Activated T-cell treated with anti-CD3 and anti-CD28 coated beads, Interleukin-2, amount 50 U/mL, for 72 hours (primary cell): ENCODE results near the gene COLEC11. TPM values are rescaled to one million over a fixed set of nuclear protein-coding genes. Genes with fewer than 3 reads are reported as not detected.

ENCODE experiments used
- ATAC-seq, 2 donors: fragments of 150-1000 bp; cut with Tn5 transposase; replicated peaks in 1 of 2; 2 replicates each; pipeline ENCODE4 v1.10.0; 2021; ENCODE audit warnings: moderate library complexity in 2 of 2, mild to moderate bottlenecking in 1 of 2
- DNase-seq, 2 donors: peaks; one replicate each; pipeline ENCODE4 v3.0.0; 2021 to 2022; ENCODE audit warnings: mixed read lengths in 1 of 2
- H3K27ac Mint-ChIP-seq: one replicate; pipeline ENCODE4 v1.8.0; 2022; ENCODE audit warnings: mild to moderate bottlenecking, moderate library complexity, mixed read lengths
- H3K27me3 Mint-ChIP-seq: one replicate; pipeline ENCODE4 v1.8.0; 2022; ENCODE audit warnings: low read depth, mixed read lengths
- H3K36me3 Mint-ChIP-seq, 2 donors: one replicate each; pipeline ENCODE4 v1.8.0; 2022; ENCODE audit warnings: mixed read lengths in 2 of 2, mild to moderate bottlenecking in 1 of 2; ENCODE audit not compliant: insufficient read depth in 2 of 2
- H3K4me1 Mint-ChIP-seq: one replicate; pipeline ENCODE4 v1.8.0; 2022; ENCODE audit warnings: low read depth, mixed read lengths
- H3K4me3 Mint-ChIP-seq, 2 donors: one replicate each; pipeline ENCODE4 v1.8.0; 2022; ENCODE audit warnings: mild to moderate bottlenecking in 2 of 2, mixed read lengths in 2 of 2, moderate library complexity in 2 of 2
- H3K9me3 Mint-ChIP-seq, 2 donors: one replicate each; pipeline ENCODE4 v1.8.0; 2022; ENCODE audit warnings: mixed read lengths in 2 of 2
- total RNA-seq, 2 donors: library from RNA; stranded (reverse); gene quantifications; one replicate each; pipeline ENCODE4 v1.2.3, GENCODE V29; 2022

The COLEC11 gene
- total RNA-seq, 2 donors from 2014 or later: 0.21 to 0.41 TPM

DNA sequence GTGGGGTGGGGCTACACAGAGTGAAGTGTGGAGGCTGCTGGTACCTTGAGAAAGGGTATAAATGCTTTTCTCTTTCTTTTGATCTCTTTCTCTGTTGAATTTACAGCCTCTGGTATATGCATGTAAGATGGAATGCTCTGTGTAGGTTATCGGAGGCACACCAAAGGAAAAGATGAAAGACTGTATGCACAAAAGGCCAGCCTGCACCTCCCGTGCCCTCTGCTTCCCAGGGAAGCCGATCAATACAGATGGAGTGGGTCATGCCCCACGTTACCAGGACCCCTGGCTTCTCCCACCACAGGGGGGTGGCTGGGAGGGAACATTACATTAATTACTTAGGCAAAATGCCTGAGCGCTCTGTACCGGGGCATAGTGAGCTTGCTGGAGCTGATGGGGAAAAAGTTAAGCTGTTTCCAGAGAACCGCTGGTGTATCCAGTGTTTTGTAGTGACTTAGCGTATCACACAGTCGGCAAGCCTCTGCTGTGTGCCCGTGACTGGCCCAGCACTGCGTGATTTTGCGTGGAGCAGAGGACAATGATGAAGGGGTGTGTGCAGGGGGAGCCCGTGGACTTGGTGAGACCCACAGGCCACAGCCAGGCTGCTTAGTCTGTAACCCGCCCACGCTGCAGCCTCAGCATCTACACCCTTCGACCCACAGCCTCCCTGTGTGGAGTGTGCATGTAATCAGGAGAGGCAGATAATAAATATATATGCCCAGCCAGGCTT is 71.1 kb downstream of the COLEC11 start:
- peaks cover 23% of the 10 kb centered on the region for H3K27me3 Mint-ChIP-seq
- H3K36me3 Mint-ChIP-seq: no peaks in the 10 kb centered on the region
- peaks cover 0 to 2% of the 10 kb centered on the region in 2 donors for H3K9me3 Mint-ChIP-seq
- ATAC-seq (no peak), DNase-seq (no peak)
- no peaks in the 10 kb centered on the region for H3K4me1 Mint-ChIP-seq
- no peak overlapping the region for H3K4me3 Mint-ChIP-seq
- H3K27ac Mint-ChIP-seq: no peak overlapping the region

DNA sequence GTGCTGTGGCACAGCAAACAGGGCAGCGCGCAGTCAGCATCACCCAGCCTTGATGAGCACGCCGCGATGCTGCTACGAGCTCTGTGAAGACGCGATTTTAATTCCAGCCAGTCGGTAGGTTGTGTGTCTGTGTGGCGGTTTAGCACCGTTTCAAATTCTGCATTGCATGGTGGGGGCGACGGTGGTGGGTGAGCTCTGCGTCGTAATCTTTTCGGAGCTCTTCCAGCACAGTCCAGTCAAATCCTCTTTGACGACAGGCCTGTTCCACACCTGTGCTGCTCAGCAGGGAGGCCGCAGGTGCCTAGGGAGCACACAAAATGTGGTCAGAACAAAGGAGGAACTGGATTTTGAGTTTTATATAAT is 71.7 kb downstream of the COLEC11 start:
- Mint-ChIP-seq H3K9me3 (peaks cover 0 to 2% of the 10 kb centered on the region in 2 donors), H3K4me3 (no peak overlapping the region), H3K36me3 (no peaks in the 10 kb centered on the region), H3K4me1 (no peaks in the 10 kb centered on the region), H3K27me3 (peaks cover 23% of the 10 kb centered on the region), H3K27ac (no peak overlapping the region)
- no peak for DNase-seq
- ATAC-seq: no peak

DNA sequence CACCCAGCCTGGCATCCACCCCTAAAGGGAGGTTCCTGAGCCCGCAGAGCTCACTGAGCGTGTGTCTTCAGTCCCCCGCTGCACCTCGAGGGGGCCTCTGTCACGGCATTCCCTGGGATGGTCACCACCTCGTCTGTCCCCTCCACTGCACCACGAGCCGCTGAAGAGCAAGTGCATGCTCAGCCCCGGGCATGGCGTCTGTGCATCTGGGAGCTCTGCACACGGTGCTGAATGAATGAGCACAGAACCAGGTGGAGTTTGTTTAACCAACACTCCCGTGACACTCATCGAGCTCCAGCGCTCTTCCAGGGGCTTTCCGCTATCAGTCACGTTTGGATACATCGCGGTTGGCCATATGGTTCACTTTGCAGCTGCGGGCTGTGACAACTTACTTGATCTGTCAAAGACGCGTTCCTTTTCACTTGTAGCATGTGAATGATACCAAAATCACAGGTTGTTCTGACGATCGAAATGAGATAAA is 72.3 kb downstream of the COLEC11 start:
- ATAC-seq: no peak
- H3K9me3 Mint-ChIP-seq: peaks cover 0 to 2% of the 10 kb centered on the region in 2 donors
- no peak overlapping the region for H3K27ac Mint-ChIP-seq
- H3K4me1 Mint-ChIP-seq: no peaks in the 10 kb centered on the region
- no peak for DNase-seq
- H3K4me3 Mint-ChIP-seq: no peak overlapping the region
- H3K36me3 Mint-ChIP-seq: no peaks in the 10 kb centered on the region
- H3K27me3 Mint-ChIP-seq: peaks cover 23% of the 10 kb centered on the region

DNA sequence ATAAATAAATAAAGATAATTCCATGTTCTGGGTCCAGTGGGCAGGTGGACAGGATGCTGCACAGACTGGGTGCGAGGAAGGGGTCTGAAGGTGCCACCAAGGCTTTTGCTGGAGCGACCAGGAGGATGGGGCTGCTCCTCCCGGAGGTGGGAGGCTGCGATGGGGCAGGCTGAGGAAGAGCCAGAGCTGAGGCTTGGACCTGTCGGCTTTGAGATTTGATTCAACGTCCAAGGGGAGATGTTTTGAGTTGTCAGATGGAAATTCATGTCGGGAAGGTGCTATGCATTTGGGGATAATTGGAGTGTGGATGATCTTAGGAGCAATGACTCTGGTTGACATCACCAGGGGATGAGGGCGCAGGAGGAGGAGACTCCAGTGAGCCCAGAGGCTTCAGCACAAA is 74.7 kb downstream of the COLEC11 start:
- H3K4me3 Mint-ChIP-seq: no peak overlapping the region

DNA sequence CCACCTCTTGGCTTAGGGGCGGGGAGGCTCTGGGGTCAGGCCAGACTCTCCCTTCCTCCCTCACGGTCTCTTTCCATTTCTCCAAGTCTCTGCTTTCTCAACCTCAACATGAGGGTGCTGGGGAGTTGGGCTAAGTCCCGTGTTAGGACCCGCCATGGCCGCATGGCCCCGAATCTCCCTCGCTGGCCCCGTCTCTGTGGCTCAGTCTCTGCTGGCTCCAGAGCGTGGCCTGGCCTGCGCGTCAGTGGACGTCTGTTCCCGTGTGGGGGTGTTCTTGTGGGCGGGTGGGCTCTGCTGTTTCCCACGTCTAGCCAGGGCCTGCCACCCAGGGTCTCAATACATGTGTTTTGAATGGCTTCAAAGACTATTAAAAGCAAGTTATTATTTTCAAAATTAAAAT is 75.5 kb downstream of the COLEC11 start:
- Mint-ChIP-seq H3K4me1 (no peaks in the 10 kb centered on the region), H3K27me3 (peaks cover 24% of the 10 kb centered on the region), H3K4me3 (no peak overlapping the region), H3K36me3 (no peaks in the 10 kb centered on the region), H3K27ac (no peak overlapping the region), H3K9me3 (peaks cover 0 to 2% of the 10 kb centered on the region in 2 donors)
- DNase-seq: no peak
- ATAC-seq: no peak

More for the DNA sequence above, 74.7 kb downstream of the COLEC11 start:
- Mint-ChIP-seq H3K4me1 (no peaks in the 10 kb centered on the region), H3K27ac (no peak overlapping the region), H3K9me3 (peaks cover 0 to 2% of the 10 kb centered on the region in 2 donors), H3K36me3 (no peaks in the 10 kb centered on the region), H3K27me3 (peaks cover 20% of the 10 kb centered on the region)
- no peak for ATAC-seq
- no peak for DNase-seq

DNA sequence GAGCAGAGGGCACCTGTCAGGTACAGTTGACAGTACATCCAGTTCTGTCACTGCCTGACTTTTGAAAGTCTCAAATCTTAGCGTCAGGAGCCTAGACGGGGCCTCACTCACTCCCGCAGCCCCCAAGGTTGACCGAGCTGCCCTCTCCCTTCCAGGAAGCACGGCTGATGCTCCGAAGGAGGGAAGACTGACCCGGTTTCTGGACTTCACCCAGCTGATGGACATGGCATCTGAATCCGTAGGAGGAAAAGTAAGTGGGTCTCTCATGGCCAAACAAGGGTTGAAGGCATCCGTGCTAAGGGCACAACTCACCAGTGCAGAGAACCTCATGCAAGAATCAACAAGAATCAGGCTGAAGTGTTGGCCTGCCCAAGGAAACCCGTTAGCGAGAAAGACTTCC is 76.0 kb downstream of the COLEC11 start:
- H3K36me3 Mint-ChIP-seq: no peaks in the 10 kb centered on the region
- no peak for ATAC-seq
- DNase-seq: no peak
- H3K4me3 Mint-ChIP-seq: no peak overlapping the region
- peaks cover 19% of the 10 kb centered on the region for H3K27me3 Mint-ChIP-seq
- no peak overlapping the region for H3K27ac Mint-ChIP-seq
- no peaks in the 10 kb centered on the region for H3K4me1 Mint-ChIP-seq
- no peaks in the 10 kb centered on the region for H3K9me3 Mint-ChIP-seq

DNA sequence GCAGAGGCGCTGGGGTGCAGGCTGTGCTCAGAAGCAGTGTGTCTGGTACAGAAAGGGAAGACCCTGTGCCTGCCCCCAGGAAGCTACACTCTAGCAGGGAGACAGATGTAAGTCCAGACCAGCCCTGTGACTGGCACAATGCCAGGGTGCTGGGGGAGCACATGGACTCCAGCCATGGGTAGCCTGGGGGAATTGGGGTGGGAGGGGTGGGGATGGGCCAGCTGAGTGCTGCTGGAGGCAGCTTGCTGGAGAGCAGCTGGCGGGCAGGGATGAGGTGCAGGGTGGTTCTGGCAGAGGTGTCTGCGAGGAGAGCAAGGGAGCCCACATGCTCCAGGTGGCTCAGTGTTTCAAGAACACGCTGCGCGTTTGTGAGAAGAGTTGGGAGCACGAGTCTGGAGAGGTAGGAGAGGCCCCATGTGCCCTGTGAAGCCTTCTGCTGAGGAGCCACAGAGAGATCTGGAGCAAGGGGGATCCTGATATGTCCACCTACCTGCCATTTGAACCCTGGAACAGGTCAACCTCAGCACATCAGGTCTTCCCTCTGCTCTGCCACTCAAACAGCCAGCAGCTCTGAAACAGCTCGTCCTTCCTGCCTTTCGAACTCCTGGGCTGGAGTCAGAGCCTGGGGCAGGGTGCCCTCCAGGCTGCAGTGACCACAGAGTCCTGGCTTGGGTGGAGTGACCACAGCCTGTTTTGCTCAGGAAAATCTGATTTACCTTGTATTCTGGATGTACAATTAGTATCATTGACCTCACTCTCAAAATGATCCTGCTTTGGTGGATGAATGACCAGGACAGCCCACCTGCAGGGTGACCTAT is 78.2 kb downstream of the COLEC11 start:
- Mint-ChIP-seq H3K27ac (no peak overlapping the region), H3K36me3 (no peaks in the 10 kb centered on the region), H3K4me1 (no peaks in the 10 kb centered on the region), H3K4me3 (no peak overlapping the region), H3K27me3 (peaks cover 17% of the 10 kb centered on the region), H3K9me3 (no peaks in the 10 kb centered on the region)
- ATAC-seq: no peak
- no peak for DNase-seq

DNA sequence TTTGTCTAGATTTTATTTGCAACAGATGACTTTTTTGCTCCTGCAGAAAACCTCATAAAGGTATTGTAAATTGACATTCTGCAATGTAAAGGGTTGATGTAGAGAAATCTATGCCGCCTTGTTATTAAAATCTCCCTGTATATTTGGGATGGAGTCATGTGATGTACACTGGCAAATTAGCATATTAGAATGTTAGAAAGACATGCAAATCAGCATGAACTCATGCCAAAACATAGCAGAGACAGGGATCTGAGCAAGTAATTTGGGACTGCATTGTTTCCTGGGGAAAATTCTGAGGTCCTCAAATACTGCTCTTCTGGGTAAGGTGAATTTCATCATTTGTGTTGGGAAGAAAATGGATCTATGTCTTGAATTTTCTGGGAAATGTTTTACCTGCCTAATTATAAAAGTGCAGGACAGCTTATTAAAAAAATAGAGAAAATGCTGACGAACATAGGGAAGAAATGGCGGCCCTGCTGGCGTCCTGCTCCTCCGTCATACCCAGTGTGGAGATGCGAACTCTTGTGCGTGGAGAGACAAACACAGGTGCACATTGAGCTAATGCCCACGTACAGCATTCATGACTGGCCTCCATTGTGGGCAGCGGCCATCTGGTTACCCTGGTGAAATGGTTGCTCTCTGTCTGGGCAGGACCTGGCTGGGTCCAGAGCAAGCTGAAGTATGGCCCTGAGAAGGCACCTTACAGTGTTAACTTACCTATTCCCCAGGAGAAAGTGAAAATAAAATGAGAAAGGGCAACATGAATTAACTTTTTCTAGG is 79.3 kb downstream of the COLEC11 start:
- no peaks in the 10 kb centered on the region for H3K4me1 Mint-ChIP-seq
- H3K4me3 Mint-ChIP-seq: no peak overlapping the region
- H3K9me3 Mint-ChIP-seq: no peaks in the 10 kb centered on the region
- no peak overlapping the region for H3K27ac Mint-ChIP-seq
- DNase-seq: no peak
- no peak for ATAC-seq
- H3K27me3 Mint-ChIP-seq: peaks cover 17% of the 10 kb centered on the region
- H3K36me3 Mint-ChIP-seq: no peaks in the 10 kb centered on the region

DNA sequence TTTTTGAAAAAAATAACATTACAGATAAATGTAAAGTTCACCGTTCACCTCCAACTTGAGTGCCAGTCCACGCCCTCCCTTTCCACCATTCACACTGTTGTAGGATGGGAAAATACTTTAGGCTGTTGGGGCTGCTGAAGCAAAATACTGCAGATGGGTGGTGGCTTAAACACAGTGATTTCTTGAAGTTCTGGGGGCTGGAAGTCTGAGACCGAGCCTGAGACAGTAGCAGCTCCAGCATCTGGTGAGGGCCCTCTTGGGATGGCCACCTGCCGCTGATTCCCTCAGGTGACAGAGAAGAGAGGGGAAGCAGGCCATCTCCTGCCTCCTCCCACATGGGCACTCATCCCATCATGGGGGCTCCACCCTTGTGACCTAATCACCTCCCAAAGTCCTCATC is 80.8 kb downstream of the COLEC11 start:
- no peaks in the 10 kb centered on the region for H3K9me3 Mint-ChIP-seq
- H3K4me1 Mint-ChIP-seq: no peaks in the 10 kb centered on the region
- no peaks in the 10 kb centered on the region for H3K36me3 Mint-ChIP-seq
- no peak overlapping the region for H3K27ac Mint-ChIP-seq
- no peak for DNase-seq
- H3K27me3 Mint-ChIP-seq: peaks cover 17% of the 10 kb centered on the region
- no peak for ATAC-seq
- no peak overlapping the region for H3K4me3 Mint-ChIP-seq

DNA sequence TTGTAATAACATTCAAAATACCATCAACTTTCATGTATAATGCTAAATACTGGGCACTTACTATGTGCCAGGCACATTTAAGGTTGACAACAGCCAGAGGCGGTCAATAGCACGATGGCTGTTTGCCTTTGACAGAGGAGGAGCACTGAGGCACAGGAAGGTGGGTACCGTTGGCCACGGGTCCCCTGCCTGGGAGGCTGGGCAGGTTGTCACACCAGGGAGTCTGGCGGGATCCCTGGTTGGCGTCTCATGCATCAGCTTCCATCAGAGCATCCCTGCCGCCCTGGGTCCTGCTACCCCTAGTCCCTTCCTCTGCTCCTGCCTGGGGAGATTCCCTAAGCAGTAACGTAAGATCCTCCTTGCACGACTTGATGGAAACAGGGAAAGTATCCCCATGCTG is 82.5 kb downstream of the COLEC11 start:
- ATAC-seq (no peak), DNase-seq (no peak)
- Mint-ChIP-seq H3K4me3 (no peak overlapping the region), H3K9me3 (no peaks in the 10 kb centered on the region), H3K27ac (no peak overlapping the region), H3K27me3 (peaks cover 17% of the 10 kb centered on the region), H3K36me3 (no peaks in the 10 kb centered on the region), H3K4me1 (no peaks in the 10 kb centered on the region)

DNA sequence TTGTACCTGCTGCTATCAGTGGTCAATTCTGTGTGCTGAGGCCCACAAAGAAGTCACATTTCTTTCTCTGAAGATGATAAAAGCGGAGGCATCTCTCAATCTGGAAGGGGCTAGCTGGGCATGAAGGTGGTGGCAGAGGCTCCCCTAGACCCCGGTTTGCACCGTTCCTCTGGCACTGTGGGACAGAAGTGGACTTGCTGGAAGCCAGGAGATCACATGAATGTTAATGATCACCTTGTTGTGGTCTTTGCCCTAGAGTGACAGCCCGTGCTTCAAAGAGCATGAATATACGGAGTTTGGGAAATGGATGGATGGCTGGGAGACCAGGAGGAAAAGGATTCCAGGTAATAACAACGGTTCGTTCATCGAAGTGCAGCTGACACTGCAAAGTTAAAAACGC is 83.3 kb downstream of the COLEC11 start:
- Mint-ChIP-seq H3K27me3 (peaks cover 17% of the 10 kb centered on the region), H3K36me3 (no peaks in the 10 kb centered on the region), H3K4me3 (no peak overlapping the region), H3K9me3 (no peaks in the 10 kb centered on the region), H3K27ac (no peak overlapping the region), H3K4me1 (no peaks in the 10 kb centered on the region)
- no peak for ATAC-seq
- DNase-seq: no peak

DNA sequence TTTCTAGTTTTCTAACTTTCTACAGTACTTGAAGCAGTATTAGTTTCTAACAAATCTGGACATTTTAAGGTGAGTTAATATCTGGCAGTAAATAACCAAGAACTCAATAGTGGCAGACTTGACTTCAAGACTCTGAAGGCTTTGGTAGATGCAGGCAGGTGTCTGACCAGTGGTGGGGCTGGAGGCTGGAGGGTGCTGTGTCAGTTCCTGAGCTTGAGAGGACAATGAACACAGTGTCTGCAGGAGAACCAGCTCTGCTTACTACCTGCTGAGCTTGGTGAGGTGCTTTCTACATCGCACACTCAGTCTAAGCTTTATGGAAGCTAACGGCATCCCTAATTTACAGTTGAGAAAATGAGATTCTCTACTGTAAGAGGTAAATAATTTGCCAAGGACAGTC is 84.3 kb downstream of the COLEC11 start:
- H3K4me3 Mint-ChIP-seq: no peak overlapping the region
- H3K27me3 Mint-ChIP-seq: peaks cover 16% of the 10 kb centered on the region
- H3K4me1 Mint-ChIP-seq: no peaks in the 10 kb centered on the region
- ATAC-seq (no peak), DNase-seq (no peak)
- H3K36me3 Mint-ChIP-seq: no peaks in the 10 kb centered on the region
- no peak overlapping the region for H3K27ac Mint-ChIP-seq
- no peaks in the 10 kb centered on the region for H3K9me3 Mint-ChIP-seq
